Muscle of leg (tissue), 11 donors: ENCODE results near the gene SZRD1. TPM values are rescaled to one million over a fixed set of nuclear protein-coding genes. Genes with fewer than 3 reads are reported as not detected.

Source experiments
- DNase-seq: peaks from one replicate; pipeline ENCODE4 v3.0.0; 2013
- H3K27ac ChIP-seq: one replicate; pipeline ENCODE4 v1.5.1; 2013; ENCODE audit warnings: mild to moderate bottlenecking, low read length, control low read depth
- H3K27me3 ChIP-seq: one replicate; pipeline ENCODE4 v1.6.1; 2013; ENCODE audit warnings: low read length; ENCODE audit not compliant: control insufficient read depth, insufficient read depth
- H3K36me3 ChIP-seq: one replicate; pipeline ENCODE4 v1.6.1; 2013; ENCODE audit warnings: low read length; ENCODE audit not compliant: control insufficient read depth, insufficient read depth
- H3K4me1 ChIP-seq: one replicate; pipeline ENCODE4 v1.6.1; 2013; ENCODE audit warnings: low read length; ENCODE audit not compliant: control insufficient read depth, insufficient read depth
- H3K4me3 ChIP-seq: one replicate; pipeline ENCODE4 v1.5.1; 2013; ENCODE audit warnings: low read length, control low read depth
- H3K9me3 ChIP-seq: replicated peaks from 2 replicates; pipeline ENCODE4 v1.6.1; 2013; ENCODE audit warnings: low read depth, low read length; ENCODE audit not compliant: control insufficient read depth
- WGBS: methylation state at CpG from one replicate; pipeline ENCODE4 v1.1.5; 2013; ENCODE audit warnings: missing lambda C conversion rate; ENCODE audit not compliant: insufficient coverage; 5-methylcytosine and 5-hydroxymethylcytosine counted together
- polyA plus RNA-seq, 8 donors: library from polyadenylated mRNA; unstranded; fragments of 120-200 nt; gene quantifications; one replicate each; pipeline versions ENCODE4 v1.2.1 to v1.2.3, GENCODE V29; 2013; ENCODE audit warnings: inconsistent platforms in 1 of 8, low replicate concordance in 1 of 8; ENCODE audit not compliant: insufficient read length in 8 of 8, insufficient read depth in 1 of 8
- total RNA-seq: library from RNA; stranded (reverse); fragments of 120-200 nt; gene quantifications from one replicate; pipeline ENCODE4 v1.2.4, GENCODE V29; 2013

Gene SZRD1
- total and polyA plus RNA-seq, 9 donors, result 52.8 to 102 (median 90.7) TPM

DNA sequence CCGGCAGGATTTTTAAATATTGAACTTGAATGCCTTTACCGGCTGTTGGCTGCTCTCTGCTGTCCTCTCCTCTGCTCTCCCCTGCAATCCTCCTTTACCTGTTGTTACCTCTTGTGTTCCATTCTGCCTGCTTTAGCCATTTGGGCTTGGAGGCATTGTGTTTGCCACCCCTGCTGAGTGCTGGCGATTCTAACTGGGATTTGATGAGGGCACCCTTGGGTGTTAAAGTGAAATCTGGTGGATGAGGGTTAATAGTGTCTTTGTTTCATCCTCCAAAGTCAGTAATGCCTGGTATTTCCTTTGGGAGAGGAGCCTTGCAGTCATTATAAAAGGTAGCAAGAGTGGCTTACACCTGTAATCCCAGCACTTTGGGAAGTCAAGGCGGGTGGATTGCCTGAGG is 9.9 kb downstream of the SZRD1 start:
- Histone ChIP-seq H3K4me3 (no peak overlapping the region), H3K27me3 (no peaks in the 10 kb centered on the region), H3K36me3 (peaks cover 13% of the 10 kb centered on the region), H3K27ac (no peak overlapping the region), H3K4me1 (peaks cover 28% of the 10 kb centered on the region), H3K9me3 (no peaks in the 10 kb centered on the region)
- WGBS, result 86% methylated on average over 1 of the region's 4 CpGs
- no peak for DNase-seq

DNA sequence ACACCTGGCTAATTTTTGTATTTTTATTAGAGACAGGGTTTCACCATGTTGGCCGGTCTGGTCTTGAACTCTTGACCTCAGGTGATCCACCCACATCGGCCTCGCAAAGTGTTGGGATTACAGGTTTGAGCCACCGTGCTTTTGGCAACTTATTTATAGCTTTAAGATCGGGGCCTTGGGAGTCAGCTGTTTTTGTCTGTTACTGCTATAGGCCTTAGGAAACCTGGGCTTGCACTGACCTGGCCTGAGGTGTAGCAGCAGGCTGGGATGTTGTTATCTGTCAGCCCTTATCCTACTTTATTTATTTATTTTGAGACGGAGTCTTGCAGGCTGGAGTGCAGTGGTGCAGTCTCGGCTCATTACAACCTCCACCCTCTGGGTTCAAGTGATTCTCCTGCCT is 11.4 kb downstream of the SZRD1 start:
- no peaks in the 10 kb centered on the region for H3K9me3 ChIP-seq
- H3K36me3 ChIP-seq, result peaks cover 7% of the 10 kb centered on the region
- no peak overlapping the region for H3K27ac ChIP-seq
- 66% methylated on average over 4 of the region's 7 CpGs for WGBS
- DNase-seq, result no peak
- peaks cover 23% of the 10 kb centered on the region for H3K4me1 ChIP-seq
- no peaks in the 10 kb centered on the region for H3K27me3 ChIP-seq
- H3K4me3 ChIP-seq, result no peak overlapping the region

- WGBS, result 83% methylated on average over 1 of the region's 4 CpGs
- no peak for DNase-seq
- H3K36me3 ChIP-seq, result peaks cover 2% of the 10 kb centered on the region
- H3K27ac ChIP-seq, result no peak overlapping the region
- no peak overlapping the region for H3K4me3 ChIP-seq
- H3K27me3 ChIP-seq, result no peaks in the 10 kb centered on the region
- H3K9me3 ChIP-seq, result no peaks in the 10 kb centered on the region
- H3K4me1 ChIP-seq, result peaks cover 28% of the 10 kb centered on the region
Measured at GRCh38 chr1:16380868-16381267, 13.8 kb downstream of the SZRD1 start.

GRCh38 chr1:16383888-16384287 is 16.8 kb downstream of the SZRD1 start:
- no peak for DNase-seq
- no peak overlapping the region for H3K27ac ChIP-seq
- H3K4me1 ChIP-seq, result peaks cover 38% of the 10 kb centered on the region

GRCh38 chr1:16385659-16386453 is 18.8 kb downstream of the SZRD1 start:
- 81% methylated on average over 5 of the region's 9 CpGs for WGBS
- Histone ChIP-seq H3K27ac (peak overlapping the region; percentile 69), H3K36me3 (no peaks in the 10 kb centered on the region), H3K4me1 (peaks cover 40% of the 10 kb centered on the region), H3K27me3 (no peaks in the 10 kb centered on the region), H3K9me3 (no peaks in the 10 kb centered on the region), H3K4me3 (no peak overlapping the region)
- no peak for DNase-seq

More at GRCh38 chr1:16383888-16384287, 16.8 kb downstream of the SZRD1 start:
- no CpG with 5 or more reads among the region's 5 CpGs for WGBS
- H3K27me3 ChIP-seq, result no peaks in the 10 kb centered on the region
- no peaks in the 10 kb centered on the region for H3K36me3 ChIP-seq
- no peaks in the 10 kb centered on the region for H3K9me3 ChIP-seq
- H3K4me3 ChIP-seq, result no peak overlapping the region

DNA sequence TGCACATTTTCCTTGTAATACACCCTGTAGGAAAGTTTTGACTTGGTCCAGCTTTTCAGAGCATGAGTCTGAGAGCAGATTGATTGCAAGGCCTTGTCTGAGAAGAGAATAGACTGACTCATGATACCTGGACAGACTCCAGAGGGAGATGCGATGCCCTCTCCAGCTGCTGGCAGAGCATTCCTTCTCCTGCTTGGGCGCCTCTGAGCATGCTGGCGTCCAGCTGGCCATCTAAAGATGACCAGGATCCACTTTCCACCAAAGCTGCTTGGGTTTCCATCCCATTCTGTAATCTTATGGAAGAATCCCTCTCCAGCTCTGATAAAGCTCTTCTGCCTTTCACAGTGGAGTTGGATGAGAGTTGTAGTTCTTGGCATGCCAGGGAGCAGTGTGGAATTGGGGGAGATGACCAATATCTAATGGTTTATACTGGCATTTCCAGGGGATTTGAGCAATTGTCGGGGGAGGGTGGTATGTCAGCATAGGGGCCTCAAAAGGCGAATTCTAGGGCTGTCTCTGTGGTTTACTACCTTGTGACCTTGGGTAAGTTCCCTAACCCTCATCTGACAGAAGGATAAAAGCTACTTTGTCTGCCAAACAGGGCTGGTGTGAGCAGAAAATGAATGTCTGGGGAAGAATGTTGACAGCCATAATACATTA is 19.5 kb downstream of the SZRD1 start:
- WGBS, result no CpG with 5 or more reads among the region's 5 CpGs
- H3K4me3 ChIP-seq, result no peak overlapping the region
- no peaks in the 10 kb centered on the region for H3K36me3 ChIP-seq
- DNase-seq, result peak; percentile 77
- peak overlapping the region; percentile 86 for H3K27ac ChIP-seq
- no peaks in the 10 kb centered on the region for H3K27me3 ChIP-seq
- H3K4me1 ChIP-seq, result peaks cover 46% of the 10 kb centered on the region
- H3K9me3 ChIP-seq, result no peaks in the 10 kb centered on the region

DNA sequence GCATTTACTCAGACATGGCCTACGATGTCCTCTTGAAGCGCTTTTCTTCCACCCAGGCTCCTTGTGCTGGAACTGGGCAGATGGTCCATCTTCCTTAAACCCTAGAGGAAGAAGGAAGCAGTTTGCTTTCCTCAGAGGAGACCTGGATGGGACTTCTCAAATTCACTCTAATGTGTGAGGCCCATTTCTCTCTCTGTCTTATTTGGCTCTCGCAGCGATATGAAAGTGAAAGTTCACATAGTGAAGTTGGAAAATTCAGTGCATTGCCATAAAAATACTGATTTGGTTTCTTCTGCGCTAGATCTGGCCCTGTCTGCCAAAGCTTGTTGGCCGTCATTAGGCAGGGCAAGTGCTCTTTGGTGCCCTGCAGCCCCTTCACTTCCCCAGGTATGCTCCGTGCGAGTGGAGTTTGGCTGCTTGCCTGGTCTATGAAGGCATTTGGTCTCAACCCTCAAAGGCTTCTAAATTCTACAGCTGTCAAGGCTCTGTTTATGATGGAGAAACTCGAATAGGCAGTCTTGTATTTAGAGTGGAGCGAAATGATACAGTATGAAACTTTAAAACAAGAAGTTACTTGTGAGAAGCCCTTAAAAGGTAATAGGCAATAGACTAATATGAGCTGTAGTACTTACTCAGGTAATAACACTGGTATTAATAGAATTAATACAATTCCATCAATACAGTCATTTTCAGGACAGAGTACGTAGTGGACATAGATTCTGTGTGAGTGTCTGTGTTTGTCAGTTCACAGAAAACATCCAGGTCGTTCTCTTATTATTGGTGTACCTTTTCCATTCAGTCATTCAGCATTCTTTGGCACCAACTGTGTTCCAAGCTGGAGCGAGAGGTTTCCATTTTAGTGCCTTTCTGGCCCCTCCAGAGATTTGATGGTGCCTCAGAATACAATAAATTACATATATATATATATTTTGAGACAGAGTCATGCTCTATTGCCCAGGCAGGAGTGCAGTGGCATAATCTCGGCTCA is 20.5 kb downstream of the SZRD1 start:
- peaks cover 54% of the 10 kb centered on the region for H3K4me1 ChIP-seq
- 40% methylated on average over 5 of the region's 14 CpGs for WGBS

GRCh38 chr1:16391411-16391810 is 24.4 kb downstream of the SZRD1 start:
- Histone ChIP-seq H3K9me3 (no peaks in the 10 kb centered on the region), H3K27me3 (no peaks in the 10 kb centered on the region), H3K4me1 (peaks cover 42% of the 10 kb centered on the region), H3K4me3 (no peak overlapping the region), H3K36me3 (peaks cover 30% of the 10 kb centered on the region), H3K27ac (no peak overlapping the region)
- no peak for DNase-seq
- WGBS, result 63% methylated on average over 2 of the region's 3 CpGs

More for the DNA sequence above, 20.5 kb downstream of the SZRD1 start:
- H3K27ac ChIP-seq, result peak overlapping the region; percentile 86
- no peaks in the 10 kb centered on the region for H3K9me3 ChIP-seq
- H3K4me3 ChIP-seq, result peak overlapping the region; percentile 14
- H3K27me3 ChIP-seq, result no peaks in the 10 kb centered on the region
- peak; percentile 91 for DNase-seq
- H3K36me3 ChIP-seq, result no peaks in the 10 kb centered on the region

DNA sequence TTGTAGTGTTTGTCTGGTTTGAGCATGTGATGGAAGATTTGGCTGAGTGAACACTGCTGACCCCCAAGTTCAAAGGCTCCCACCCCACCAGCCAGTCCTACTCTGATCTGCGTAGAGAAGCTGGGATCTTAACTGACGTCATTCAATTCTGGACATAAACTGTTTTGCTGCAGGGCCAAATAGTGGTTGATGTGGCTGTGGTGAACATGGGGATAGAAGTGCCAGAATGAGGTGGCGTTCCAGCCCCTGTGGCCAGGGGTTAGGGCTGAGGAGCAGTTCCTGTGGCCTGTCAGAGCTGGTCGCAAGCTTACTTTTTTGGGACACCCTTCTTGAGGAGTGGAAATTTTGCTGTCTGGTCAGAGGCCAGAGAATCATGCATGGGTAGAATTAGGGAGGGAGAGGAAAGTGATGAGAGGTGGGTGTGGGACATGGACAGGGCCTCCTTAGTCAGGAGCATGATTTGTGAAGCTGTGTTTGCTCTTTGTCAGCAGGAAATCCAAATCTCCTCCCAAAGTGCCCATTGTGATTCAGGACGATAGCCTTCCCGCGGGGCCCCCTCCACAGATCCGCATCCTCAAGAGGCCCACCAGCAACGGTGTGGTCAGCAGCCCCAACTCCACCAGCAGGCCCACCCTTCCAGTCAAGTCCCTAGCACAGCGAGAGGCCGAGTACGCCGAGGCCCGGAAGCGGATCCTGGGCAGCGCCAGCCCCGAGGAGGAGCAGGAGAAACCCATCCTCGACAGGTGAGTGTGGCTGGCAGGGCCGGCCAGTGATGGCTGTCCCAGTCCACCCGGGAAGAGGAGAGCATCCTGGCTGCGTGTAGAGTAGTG is 25.9 kb downstream of the SZRD1 start:
- no peaks in the 10 kb centered on the region for H3K9me3 ChIP-seq
- H3K27me3 ChIP-seq, result no peaks in the 10 kb centered on the region
- H3K36me3 ChIP-seq, result peaks cover 46% of the 10 kb centered on the region
- peaks cover 40% of the 10 kb centered on the region for H3K4me1 ChIP-seq
- WGBS, result 81% methylated on average over 14 of the region's 21 CpGs
- no peak for DNase-seq
- H3K27ac ChIP-seq, result no peak overlapping the region
- no peak overlapping the region for H3K4me3 ChIP-seq
